HCT116 (cell line): ENCODE results near the gene BRICD5. TPM values are rescaled to one million over a fixed set of nuclear protein-coding genes. Genes with fewer than 3 reads are reported as not detected.

Experiments
- ATAC-seq: fragments of 200-7000 bp; cut with Tn5 transposase; 2 replicates; pipeline ENCODE4 v1.9.1; 2020; ENCODE audit warnings: mild to moderate bottlenecking, moderate library complexity
- BruUV-seq: library from RNA; stranded (reverse); fragments of 400-500 nt; replicated peaks from 2 replicates; lab custom pipeline; 2021; lab: Mats Ljungman, UMichigan
- CTCF ChIA-PET: fragments of 300-600 bp; sonication (Branson Sonifier 250); formaldehyde crosslinking; loops from one replicate; lab custom pipeline; 2021; ENCODE audit warnings: antibody characterized with exemption; lab: Charles Lee
- POLR2A ChIA-PET: fragments of 300-600, 350-600 bp; sonication (Branson Sonifier 250); formaldehyde crosslinking; loops from one replicate; lab custom pipeline; 2021; ENCODE audit warnings: antibody characterized with exemption; lab: Charles Lee
- RAD21 ChIA-PET, 2 experiments: fragments of 300-600 bp; sonication (Branson Sonifier 250); formaldehyde crosslinking; loops; one replicate each; lab custom pipeline; 2023; ENCODE audit warnings: low total read pairs in 2 of 2; ENCODE audit not compliant: uncharacterized antibody in 2 of 2, unreplicated experiment in 2 of 2, low non-redundant PET in 1 of 2; lab: Charles Lee
- DNase-seq: peaks from one replicate; pipeline ENCODE4 v3.0.0-alpha.2; 2010; ENCODE audit warnings: low read depth, low spot score
- H2AFZ ChIP-seq: fragments of 200-600 bp; shearing (Covaris generic), sonication (generic); 2 replicates; pipeline ENCODE4 v1.6.1; 2017; ENCODE audit warnings: low read depth, mixed run types, mixed read lengths, antibody characterized with exemption, low read length; ENCODE audit not compliant: poor library complexity, severe bottlenecking
- H3K27ac ChIP-seq: 2 replicates; pipeline ENCODE4 v1.5.1; 2012; ENCODE audit warnings: low read depth, low read length
- H3K27me3 ChIP-seq: fragments of 200-600 bp; sonication (generic); 2 replicates; pipeline ENCODE4 v1.6.1; 2016; ENCODE audit warnings: mixed run types, low read length, mixed read lengths; ENCODE audit not compliant: insufficient read depth
- H3K36me3 ChIP-seq, 2 experiments: fragments of 200-500 bp in 1 of 2; fragments of 200-600 bp in 1 of 2; sonication (Bioruptor generic) in 1 of 2; sonication (generic) in 1 of 2; 2 replicates each; pipeline versions ENCODE4 v1.5.1 to v1.6.1; 2014 to 2016; ENCODE audit warnings: low read length in 2 of 2, inconsistent platforms in 1 of 2, mixed read lengths in 1 of 2, mixed run types in 1 of 2; ENCODE audit not compliant: insufficient read depth in 2 of 2, control insufficient read depth in 1 of 2
- H3K4me1 ChIP-seq, 2 experiments: fragments of 200-600 bp in 1 of 2; sonication (generic) in 1 of 2; 2 replicates each; pipeline versions ENCODE4 v1.5.1 to v1.6.1; 2012 to 2017; ENCODE audit warnings: low read length in 2 of 2, inconsistent platforms in 1 of 2, mild to moderate bottlenecking in 1 of 2, mixed read lengths in 1 of 2, mixed run types in 1 of 2, moderate library complexity in 1 of 2; ENCODE audit not compliant: insufficient read depth in 2 of 2, control insufficient read depth in 1 of 2
- H3K4me2 ChIP-seq: fragments of 200-600 bp; sonication (generic); 2 replicates; pipeline ENCODE4 v1.6.1; 2017; ENCODE audit warnings: mixed run types, low read length, mixed read lengths
- H3K4me3 ChIP-seq, 2 experiments: fragments of 200-600 bp in 1 of 2; sonication (generic) in 1 of 2; replicated peaks in 1 of 2; 2 replicates each; pipeline ENCODE4 v1.5.1; 2011 to 2016; ENCODE audit warnings: low read length in 2 of 2, control low read depth in 1 of 2, low read depth in 1 of 2, mild to moderate bottlenecking in 1 of 2, mixed read lengths in 1 of 2, mixed run types in 1 of 2
- H3K79me2 ChIP-seq: fragments of 200-600 bp; sonication (generic); 2 replicates; pipeline ENCODE4 v1.6.1; 2017; ENCODE audit warnings: mild to moderate bottlenecking, mixed run types, low read length, moderate library complexity, mixed read lengths; ENCODE audit not compliant: insufficient read depth
- H3K9ac ChIP-seq: fragments of 200-600 bp; sonication (generic); 2 replicates; pipeline ENCODE4 v1.6.1; 2016; ENCODE audit warnings: low read length, mixed read lengths
- H3K9me2 ChIP-seq: fragments of 200-600 bp; sonication (generic), shearing (Covaris generic); 2 replicates; pipeline ENCODE4 v1.6.1; 2017; ENCODE audit warnings: mixed run types, mild to moderate bottlenecking, moderate library complexity; ENCODE audit not compliant: insufficient read depth
- H3K9me3 ChIP-seq, 2 experiments: fragments of 200-500 bp in 1 of 2; fragments of 200-600 bp in 1 of 2; sonication (Bioruptor generic) in 1 of 2; sonication (generic) in 1 of 2; 2 replicates each; pipeline ENCODE4 v1.6.1; 2014 to 2017; ENCODE audit warnings: low read length in 2 of 2, mixed read lengths in 2 of 2, inconsistent platforms in 1 of 2, low read depth in 1 of 2, mild to moderate bottlenecking in 1 of 2, mixed run types in 1 of 2, moderate library complexity in 1 of 2; ENCODE audit not compliant: control insufficient read depth in 1 of 2, insufficient read depth in 1 of 2
- H4K20me1 ChIP-seq: fragments of 200-600 bp; sonication (generic), shearing (Covaris generic); 2 replicates; pipeline ENCODE4 v1.6.1; 2017; ENCODE audit warnings: mixed run types, mild to moderate bottlenecking, moderate library complexity; ENCODE audit not compliant: insufficient read depth
- CTCF ChIP-seq, 3 experiments: fragments of 200-600 bp in 1 of 3; sonication (generic) in 1 of 3; IDR thresholded peaks in 2 of 3; conservative IDR thresholded peaks in 1 of 3; 2 replicates each; pipeline ENCODE4 v1.5.1; 2012 to 2017; ENCODE audit warnings: low read depth in 2 of 3, low read length in 2 of 3, antibody characterized with exemption in 1 of 3, borderline replicate concordance in 1 of 3, control low read depth in 1 of 3, mild to moderate bottlenecking in 1 of 3, mixed read lengths in 1 of 3, mixed run types in 1 of 3, moderate library complexity in 1 of 3; ENCODE audit not compliant: insufficient read depth in 1 of 3
- POLR2A ChIP-seq: IDR thresholded peaks from 2 replicates; pipeline ENCODE4 v1.7.0; 2011; ENCODE audit warnings: borderline replicate concordance; ENCODE audit not compliant: insufficient read depth, insufficient read length; ENCODE audit errors: extremely low read depth
- SP1 ChIP-seq: IDR thresholded peaks from 2 replicates; pipeline ENCODE4 v1.6.1; 2012; ENCODE audit warnings: low read depth
- YY1 ChIP-seq: IDR thresholded peaks from 2 replicates; pipeline ENCODE4 v1.6.1; 2011; ENCODE audit warnings: low read length, low read depth, moderate library complexity, mild to moderate bottlenecking; ENCODE audit not compliant: insufficient replicate concordance; ENCODE audit errors: extremely low read depth
- ZBTB33 ChIP-seq: IDR thresholded peaks from 2 replicates; pipeline ENCODE4 v1.6.1; 2011; ENCODE audit warnings: mild to moderate bottlenecking, low read length, moderate library complexity; ENCODE audit not compliant: insufficient replicate concordance; ENCODE audit errors: extremely low read depth
- intact Hi-C: fragments of 100-400 bp; cut with micrococcal nuclease; formaldehyde crosslinking; loops from 2 replicates; pipeline ENCODE4 v1.10.0; 2022
- total RNA-seq: library from RNA; stranded (reverse); gene quantifications from one replicate; pipeline ENCODE4 v1.2.1, GENCODE V29; 2021; ENCODE audit not compliant: unreplicated experiment

Gene BRICD5
- total RNA-seq, 1 experiment from 2014 or later = 9.8 TPM

GRCh38 chr16:2190659-2191445, 19.8 kb downstream of the BRICD5 start:
- ChIA-PET CTCF (no interaction called here), RAD21 (no interaction called here), POLR2A (interaction anchor here (1.2 kb wide), 1 partner anchor 35 kb away, joined by 3 read pairs; the partner anchor contains the start of gene TRAF7)
- no peaks in the 10 kb centered on the region for H3K79me2 ChIP-seq
- H3K36me3 ChIP-seq = no peaks in the 10 kb centered on the region
- intact Hi-C loops = loop anchor here (10.0 kb wide), 1 partner anchor 314 kb away; no protein-coding TSS in a partner anchor
- BruUV-seq = no TSS peak
- no peaks in the 10 kb centered on the region for H3K9me3 ChIP-seq
- no peaks in the 10 kb centered on the region for H3K9me2 ChIP-seq
- H3K4me3 ChIP-seq = no peak overlapping the region
- TF ChIP-seq ZBTB33 (no peak), SP1 (no peak), CTCF (IDR thresholded peaks at IDR 0.05 in 2 of 3, conservative IDR thresholded peaks at IDR 0.05 in 1 of 3; ENCODE audit: borderline replicate concordance in 1 of 3, insufficient read depth in 1 of 3, low read depth in 2 of 3, low read length in 2 of 3) (no peak), POLR2A (no peak), YY1 (no peak)
- TF ChIP-seq, all 23 proteins: peak for 0
- ATAC-seq = no peak
- H3K4me2 ChIP-seq = no peak overlapping the region
- no peaks in the 10 kb centered on the region for H4K20me1 ChIP-seq
- no peak for DNase-seq
- H3K27ac ChIP-seq = no peak overlapping the region
- peaks cover 5 to 18% of the 10 kb centered on the region in 2 experiments for H3K4me1 ChIP-seq
- H3K27me3 ChIP-seq = no peaks in the 10 kb centered on the region
- H2AFZ ChIP-seq = no peak overlapping the region
- H3K9ac ChIP-seq = no peak overlapping the region
